ENCODE data around the gene ITFG1.

Gene ITFG1

GRCh38 chr16:47460711-47461597, at the start of gene ITFG1, which contains the start of gene PHKB:
Gene ITFG1 (minus strand): TSS chr16:47461063. CDS start chr16:47461045, 18 bp downstream.
Gene PHKB (plus strand): TSS chr16:47461331. CDS start chr16:47461351, 20 bp downstream.
- peak; percentile 93 to 94 for DNase-seq (ENCODE audit: low read depth in 1 of 2, low spot score in 1 of 2)

GRCh38 chr16:47507701-47508100, 46.8 kb upstream of the ITFG1 start:
- DNase-seq (ENCODE audit: low read depth in 1 of 2, low spot score in 1 of 2), result no peak

- DNase-seq (ENCODE audit: low read depth in 1 of 2, low spot score in 1 of 2), result no peak
Observed at GRCh38 chr16:47506800-47507199, 45.9 kb upstream of the ITFG1 start.

GRCh38 chr16:47504599-47504998, 43.7 kb upstream of the ITFG1 start:
- no peak for DNase-seq (ENCODE audit: low read depth in 1 of 2, low spot score in 1 of 2)

- DNase-seq (ENCODE audit: low read depth in 1 of 2, low spot score in 1 of 2), result no peak
Observed at GRCh38 chr16:47503936-47504335, 43.1 kb upstream of the ITFG1 start.

GRCh38 chr16:47499700-47500264, 38.9 kb upstream of the ITFG1 start:
- DNase-seq (ENCODE audit: low read depth in 1 of 2, low spot score in 1 of 2), result no peak

GRCh38 chr16:47499080-47499699, 38.3 kb upstream of the ITFG1 start:
- no peak for DNase-seq (ENCODE audit: low read depth in 1 of 2, low spot score in 1 of 2)

GRCh38 chr16:47493381-47494337, 32.8 kb upstream of the ITFG1 start:
- no peak for DNase-seq (ENCODE audit: low read depth in 1 of 2, low spot score in 1 of 2)

GRCh38 chr16:47492428-47493377, 31.8 kb upstream of the ITFG1 start:
- DNase-seq (ENCODE audit: low read depth in 1 of 2, low spot score in 1 of 2), result no peak

- no peak for DNase-seq (ENCODE audit: low read depth in 1 of 2, low spot score in 1 of 2)
Observed at GRCh38 chr16:47492036-47492427, 31.2 kb upstream of the ITFG1 start.

- DNase-seq (ENCODE audit: low read depth in 1 of 2, low spot score in 1 of 2), result no peak
Observed at GRCh38 chr16:47490471-47490870, 29.6 kb upstream of the ITFG1 start.

- DNase-seq (ENCODE audit: low read depth in 1 of 2, low spot score in 1 of 2), result no peak
Observed at GRCh38 chr16:47488051-47488450, 27.2 kb upstream of the ITFG1 start.

GRCh38 chr16:47486856-47487255, 26.0 kb upstream of the ITFG1 start:
- DNase-seq (ENCODE audit: low read depth in 1 of 2, low spot score in 1 of 2), result no peak

GRCh38 chr16:47483616-47484015, 22.8 kb upstream of the ITFG1 start:
- no peak for DNase-seq (ENCODE audit: low read depth in 1 of 2, low spot score in 1 of 2)

- DNase-seq (ENCODE audit: low read depth in 1 of 2, low spot score in 1 of 2), result no peak
Observed at GRCh38 chr16:47481698-47482374, 21.0 kb upstream of the ITFG1 start.

- no peak for DNase-seq (ENCODE audit: low read depth in 1 of 2, low spot score in 1 of 2)
Observed at GRCh38 chr16:47480410-47480809, 19.5 kb upstream of the ITFG1 start.

- no peak for DNase-seq (ENCODE audit: low read depth in 1 of 2, low spot score in 1 of 2)
Observed at GRCh38 chr16:47477679-47478078, 16.8 kb upstream of the ITFG1 start.

GRCh38 chr16:47476654-47477345, 15.9 kb upstream of the ITFG1 start:
- no peak for DNase-seq (ENCODE audit: low read depth in 1 of 2, low spot score in 1 of 2)

- DNase-seq (ENCODE audit: low read depth in 1 of 2, low spot score in 1 of 2), result no peak
Observed at GRCh38 chr16:47475786-47476185, 14.9 kb upstream of the ITFG1 start.
